AG08396 (cell line): Measurements from ENCODE around the gene CMTR1.

ENCODE experiments used
- DNase-seq: peaks from one replicate; pipeline ENCODE4 v3.0.0; 2012; ENCODE audit warnings: low spot score, mixed read lengths

The CMTR1 gene

GRCh38 chr6:37479266-37479854 is 46.3 kb downstream of the CMTR1 start:
- DNase-seq = no peak

DNA sequence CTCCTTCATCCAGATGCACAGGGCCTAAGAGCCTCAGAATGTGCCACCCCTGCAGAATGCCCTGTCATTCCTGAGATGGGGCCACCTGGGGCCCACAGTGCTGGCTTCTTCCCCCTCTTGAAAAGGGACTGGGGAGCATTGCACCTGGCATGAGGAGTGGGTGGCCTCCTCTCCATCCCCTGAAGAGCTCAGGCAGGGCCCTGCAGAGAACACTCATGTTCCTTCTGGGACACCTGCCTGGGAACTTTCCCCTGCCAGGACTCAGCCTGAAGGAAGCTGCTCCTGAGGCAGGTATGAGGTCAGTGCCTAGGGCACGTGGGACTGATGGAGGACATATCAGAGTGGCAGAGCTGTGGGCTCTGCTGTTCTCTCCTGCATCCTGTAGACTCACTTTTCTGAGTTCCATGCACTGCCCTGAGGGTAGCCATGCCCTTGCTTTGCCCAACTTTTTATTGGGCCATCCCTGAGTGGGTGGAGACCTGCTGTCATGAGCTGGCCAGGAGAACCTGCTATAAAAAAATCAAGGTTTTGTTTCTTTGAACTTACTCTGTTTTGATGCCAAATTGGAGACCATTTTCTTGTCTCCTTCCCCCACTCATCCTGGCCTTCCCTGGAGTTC is 47.2 kb downstream of the CMTR1 start:
- DNase-seq = no peak

DNA sequence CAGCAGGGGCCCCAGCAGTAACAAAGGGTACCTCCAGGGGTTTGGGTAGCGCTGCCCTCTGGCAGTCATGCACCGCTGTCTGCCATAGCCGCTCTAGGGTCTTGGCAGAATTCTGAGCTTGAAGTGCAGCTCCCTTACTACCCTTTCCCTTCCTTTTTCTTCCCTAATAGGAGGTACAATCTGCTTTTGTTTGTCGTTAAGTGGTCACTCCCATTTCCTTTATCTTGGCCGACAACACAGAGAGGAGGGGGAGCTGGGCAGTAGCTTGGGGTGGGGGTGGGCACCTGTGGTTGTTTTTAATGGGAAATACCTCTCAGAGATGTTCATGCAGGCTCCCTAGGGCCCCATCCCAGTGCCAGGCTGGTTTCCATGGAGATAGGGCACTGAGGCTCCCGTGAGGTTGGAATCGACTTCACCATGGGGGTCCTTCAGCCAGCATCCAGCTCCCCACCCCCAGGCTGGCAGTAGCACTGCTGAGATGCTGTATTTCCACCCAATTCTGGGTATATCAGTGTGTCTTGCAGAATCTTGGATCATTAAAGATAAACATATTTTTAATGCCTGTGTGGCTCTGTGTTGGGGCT is 48.0 kb downstream of the CMTR1 start:
- DNase-seq = no peak

GRCh38 chr6:37481711-37482605 is 48.9 kb downstream of the CMTR1 start:
- no peak for DNase-seq

DNA sequence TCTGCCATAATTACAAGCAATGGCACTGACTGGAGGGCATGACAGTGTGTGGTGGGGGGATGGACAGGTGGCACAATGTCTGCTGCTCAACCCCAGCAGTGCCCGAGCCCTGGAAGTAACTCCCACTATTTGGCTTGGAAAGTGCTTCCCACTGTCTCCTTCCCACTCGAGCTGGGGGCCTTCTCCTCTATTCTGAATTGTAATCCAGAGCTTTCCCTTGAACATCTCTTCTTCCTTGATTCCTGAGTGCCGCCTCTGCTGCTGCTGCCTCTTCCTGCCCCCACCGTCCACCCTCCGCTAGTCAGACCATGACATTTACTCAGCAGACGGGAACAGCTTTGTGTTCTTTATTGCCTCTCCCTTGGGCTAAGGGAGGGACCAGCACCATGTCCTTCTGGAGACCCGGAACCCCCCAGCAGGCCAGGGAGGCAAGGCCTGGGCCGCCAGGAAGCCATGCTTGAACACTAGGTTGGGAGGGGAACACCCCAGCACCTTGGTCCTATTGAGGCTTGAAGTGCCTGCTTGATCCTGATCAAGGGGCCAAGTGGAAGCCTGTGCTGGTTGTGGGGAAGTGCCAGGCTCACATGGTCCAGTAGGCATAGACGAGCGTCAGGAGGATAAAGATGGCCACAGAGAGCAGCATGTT is 49.7 kb downstream of the CMTR1 start:
- DNase-seq = no peak

DNA sequence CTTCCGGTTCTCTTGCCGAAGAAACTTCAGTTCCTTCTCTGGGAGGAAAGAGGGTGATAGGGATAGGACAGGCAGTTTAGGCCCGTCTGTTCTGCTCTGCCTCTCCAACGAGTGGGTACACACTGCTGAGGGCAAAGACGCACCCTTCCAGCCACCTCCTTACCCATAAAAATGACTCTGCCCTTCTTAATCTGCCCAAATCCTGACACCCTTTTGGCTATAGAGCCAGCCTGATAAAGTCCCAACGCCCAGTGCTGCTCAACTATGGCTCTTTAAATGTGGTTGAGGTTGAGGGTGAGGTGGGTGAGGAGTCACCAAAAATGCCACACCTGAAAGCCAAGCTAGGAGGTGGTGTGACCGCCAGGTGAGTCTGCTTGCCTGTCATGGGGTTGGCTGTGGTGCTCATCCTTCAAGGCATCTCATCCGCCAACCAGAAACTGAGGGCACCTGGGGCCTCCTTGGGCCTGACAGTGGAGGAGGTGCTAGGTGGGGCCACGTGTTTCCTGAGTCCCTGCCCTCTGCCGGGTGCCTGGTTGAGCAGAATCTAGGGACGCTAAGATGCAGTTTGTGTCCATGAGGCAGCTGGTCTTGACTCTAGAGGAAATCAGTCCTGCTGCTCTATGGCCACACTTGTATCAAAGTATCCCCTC is 50.4 kb downstream of the CMTR1 start:
- DNase-seq = no peak

GRCh38 chr6:37483917-37484785 is 51.1 kb downstream of the CMTR1 start:
- peak; percentile 76 for DNase-seq

- no peak for DNase-seq
Measured at GRCh38 chr6:37484786-37485170, 51.8 kb downstream of the CMTR1 start.

DNA sequence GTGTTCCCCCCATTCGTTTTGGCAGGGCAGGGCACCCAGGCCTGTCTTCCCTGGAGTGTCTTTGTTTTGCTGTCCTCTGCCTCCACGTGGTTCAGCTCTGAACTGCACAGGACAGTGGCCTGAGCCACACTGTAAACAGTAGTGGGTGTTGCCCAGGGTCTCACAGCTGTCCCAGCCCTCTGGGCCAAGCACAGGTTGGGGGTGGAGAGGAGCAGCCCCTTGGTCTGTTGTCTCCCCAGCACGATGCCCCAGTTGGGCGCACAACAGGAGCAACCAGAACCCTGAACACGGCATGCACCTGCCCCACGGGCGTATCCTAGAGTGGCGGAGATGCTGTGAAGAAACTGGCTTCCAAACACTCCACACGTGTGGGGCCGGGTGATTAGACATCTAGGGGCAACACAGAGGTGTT is 52.3 kb downstream of the CMTR1 start:
- peak; percentile 45 for DNase-seq

GRCh38 chr6:37486121-37486839 is 53.3 kb downstream of the CMTR1 start:
- DNase-seq = no peak

- no peak for DNase-seq
Measured at GRCh38 chr6:37487591-37488380, 54.8 kb downstream of the CMTR1 start.

GRCh38 chr6:37488476-37488875 is 55.5 kb downstream of the CMTR1 start:
- no peak for DNase-seq

DNA sequence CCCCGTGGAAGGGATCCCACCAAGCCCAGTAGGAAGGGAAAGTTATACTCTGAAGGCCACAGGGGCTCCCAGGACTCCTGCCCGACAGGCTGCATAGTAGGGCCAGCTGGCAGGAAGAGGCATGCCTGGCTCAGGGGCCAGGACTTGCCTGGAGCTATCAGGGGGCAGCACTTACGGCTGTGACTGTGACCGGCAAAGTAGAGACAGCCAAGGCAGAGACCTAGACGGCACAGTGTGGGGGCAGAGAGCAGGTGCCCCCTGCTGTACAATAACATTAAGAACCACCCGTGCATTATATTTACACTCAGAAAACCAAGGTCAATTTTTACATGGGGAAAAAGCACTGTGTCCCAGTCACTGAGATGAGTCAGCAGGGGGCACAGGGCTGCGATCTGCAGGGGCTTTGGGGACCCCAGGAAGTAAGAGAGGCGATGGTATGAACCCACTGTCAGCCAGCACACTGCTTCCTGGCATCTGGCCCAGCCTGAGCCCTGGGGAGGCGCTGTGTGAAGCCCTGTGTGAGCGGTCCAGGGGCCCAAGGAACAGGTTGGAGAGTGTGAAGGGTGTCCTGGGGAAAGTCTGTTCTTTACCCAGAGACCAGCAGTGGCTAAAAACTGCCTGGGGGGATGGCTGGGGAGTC is 56.8 kb downstream of the CMTR1 start:
- DNase-seq = no peak

DNA sequence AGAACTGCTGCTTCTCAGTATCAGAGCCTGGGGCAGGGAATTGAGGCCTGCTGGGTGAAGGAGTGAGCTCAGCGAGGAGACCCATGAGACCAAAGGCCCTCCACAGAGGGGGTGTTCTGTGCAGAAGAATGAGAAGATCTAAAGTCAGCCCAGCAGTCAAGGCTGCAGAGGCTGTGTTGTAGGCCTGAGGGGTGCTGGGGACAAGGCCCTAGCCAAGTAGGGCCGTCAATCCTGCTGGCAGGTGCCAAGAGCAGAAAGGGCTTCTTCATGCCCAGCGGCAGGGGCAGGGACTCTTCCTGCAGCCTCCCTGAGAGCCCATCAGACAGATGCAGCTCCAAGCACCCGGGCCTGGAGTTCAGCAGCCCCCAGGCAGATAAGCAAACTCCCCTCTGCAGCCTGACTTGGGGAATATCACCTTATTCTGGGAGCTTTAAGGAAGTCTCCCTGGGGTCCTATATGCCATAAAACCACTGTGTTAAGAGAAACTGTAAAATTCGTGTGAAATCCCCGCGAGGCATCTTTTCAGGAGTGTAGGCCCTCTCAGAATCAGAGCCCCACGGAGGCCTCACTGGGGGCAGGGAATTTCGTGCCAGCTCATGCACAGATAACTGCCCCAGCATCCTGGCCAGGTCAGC is 57.6 kb downstream of the CMTR1 start:
- no peak for DNase-seq

- DNase-seq = no peak
Measured at GRCh38 chr6:37491171-37491829, 58.3 kb downstream of the CMTR1 start.

GRCh38 chr6:37491830-37492208 is 58.8 kb downstream of the CMTR1 start:
- no peak for DNase-seq

DNA sequence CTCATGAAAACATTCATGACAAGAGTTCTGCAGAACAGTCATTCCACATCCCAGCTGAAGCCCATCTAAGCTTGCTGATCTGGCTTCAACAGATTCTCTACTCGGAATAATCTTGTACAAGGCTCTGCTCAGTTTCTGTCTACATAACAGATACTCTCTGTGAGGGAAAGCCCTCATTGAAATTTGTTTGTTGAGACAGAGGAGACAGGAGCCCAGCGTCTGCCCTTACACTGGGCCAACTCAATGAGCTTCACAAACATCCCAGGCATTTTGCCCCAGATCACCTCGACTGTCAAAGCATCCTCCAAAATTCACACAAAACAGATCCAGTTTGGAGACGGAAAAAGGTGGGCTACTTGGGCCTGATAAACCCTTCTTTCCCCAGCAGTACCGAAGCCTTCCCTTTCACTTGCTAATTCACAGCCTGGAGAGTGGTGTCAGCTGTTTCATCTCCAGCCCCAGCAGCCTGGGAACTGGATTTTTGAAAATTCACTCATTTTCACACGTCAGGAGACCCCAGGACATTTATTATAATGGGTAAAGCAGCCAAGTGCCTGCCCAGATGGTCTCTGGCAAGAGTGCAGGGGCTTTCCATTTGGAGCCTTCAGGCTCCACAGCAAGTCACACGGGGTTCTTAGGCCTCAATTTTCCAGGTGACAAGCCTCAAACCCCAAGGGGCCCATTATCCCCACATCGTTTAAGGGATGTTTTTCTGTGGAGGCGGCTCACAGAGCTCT is 59.4 kb downstream of the CMTR1 start:
- DNase-seq = no peak
